Occipital lobe (tissue), 2 donors: ENCODE measurements around the gene PPP3CB. TPM values are rescaled to one million over a fixed set of nuclear protein-coding genes. Genes with fewer than 3 reads are reported as not detected.
A peak's percentile ranks its signal among the peaks of the same experiment; 100 is the strongest.

ENCODE experiments used
- DNase-seq: peaks from one replicate; lab custom pipeline; 2025; lab: John Stamatoyannopoulos, UW
- total RNA-seq: library from RNA; depleted of rRNA; stranded (reverse); fragments of >200 nt; gene quantifications from one replicate; pipeline ENCODE4 v1.2.3, GENCODE V29; 2014

The PPP3CB gene
- total RNA-seq: 122 TPM

GRCh38 chr10:73495884-73496674 lies at the start of gene PPP3CB:
Gene PPP3CB, minus strand, starts transcription at chr10:73496024. Its CDS starts 135 bp downstream, at chr10:73495889.
- DNase-seq: peak; percentile 89

DNA sequence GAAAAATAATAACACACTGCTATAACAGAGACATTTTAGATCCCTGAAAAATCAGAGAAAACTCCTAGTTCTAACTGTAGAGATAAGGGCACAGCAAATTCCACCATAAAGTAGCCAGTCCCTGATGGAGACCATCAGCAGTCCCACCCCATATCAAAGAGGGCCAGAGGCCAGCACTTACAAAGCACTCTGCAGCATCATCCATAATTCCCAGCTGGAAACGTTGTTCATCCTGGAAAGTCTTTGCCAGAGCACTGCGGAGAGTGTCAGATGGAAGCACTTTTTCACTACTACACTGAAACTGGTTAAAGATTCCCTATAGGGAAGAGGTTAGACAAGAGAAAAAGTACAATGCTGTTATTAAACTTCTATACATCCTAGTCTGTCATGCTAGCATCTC lies 49.5 kb upstream of the PPP3CB start:
- no peak for DNase-seq

DNA sequence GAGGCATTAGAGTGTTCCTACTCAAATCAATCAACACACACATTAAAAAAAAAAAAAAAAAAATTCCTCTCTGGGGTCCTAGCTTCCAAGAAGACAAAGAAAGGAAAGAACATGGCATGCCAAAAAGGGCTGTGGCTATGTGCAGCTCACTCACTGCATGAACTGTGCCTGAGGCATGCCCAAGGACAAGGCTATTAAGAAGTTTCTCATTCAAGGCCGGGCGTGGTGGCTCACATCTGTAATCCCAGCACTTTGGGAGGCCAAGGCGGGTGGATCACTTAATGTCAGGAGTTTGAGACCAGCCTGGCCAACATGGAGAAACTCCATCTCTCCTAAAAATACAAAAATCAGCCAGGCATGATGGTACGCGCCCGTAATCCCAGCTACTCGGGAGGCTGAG lies 41.9 kb upstream of the PPP3CB start:
- DNase-seq: no peak

DNA sequence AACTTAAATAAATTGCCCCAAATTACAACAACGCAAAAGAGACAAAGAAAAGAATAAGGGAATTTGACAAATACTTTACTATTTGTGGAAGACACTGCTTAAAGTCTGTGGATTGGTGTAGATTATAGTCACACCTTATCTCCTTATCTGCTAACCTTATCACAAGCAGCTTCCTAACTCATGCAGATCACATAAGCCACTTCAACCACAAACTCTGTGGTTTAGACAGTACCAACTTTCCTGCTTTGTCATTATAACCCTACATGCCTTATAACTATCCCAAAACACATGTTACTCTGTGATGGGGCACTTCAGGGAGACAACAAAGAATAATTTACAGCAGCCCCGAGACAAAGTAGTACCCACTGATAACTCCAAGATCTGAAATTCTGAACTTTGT lies 41.5 kb upstream of the PPP3CB start:
- DNase-seq: no peak

DNA sequence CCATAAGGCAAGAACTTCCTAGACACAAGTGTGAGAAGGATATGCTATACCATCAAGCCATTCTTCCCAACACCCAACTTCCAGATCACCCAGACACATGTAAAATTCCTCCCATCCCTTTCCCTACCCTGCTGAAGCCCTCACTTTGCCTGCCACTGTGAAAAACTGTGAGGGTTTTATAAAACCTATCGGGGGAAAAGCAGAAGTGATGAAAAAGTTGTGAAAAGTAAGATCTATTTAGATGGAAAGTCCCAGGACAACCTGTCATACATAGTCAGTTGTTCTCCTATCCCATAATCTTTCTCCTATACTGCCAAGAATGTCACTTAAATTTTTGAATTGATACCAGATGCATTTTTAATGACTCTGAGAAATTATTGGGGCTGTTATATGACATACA lies 39.0 kb upstream of the PPP3CB start:
- no peak for DNase-seq

- DNase-seq: no peak
Measured at GRCh38 chr10:73529089-73529832, 33.4 kb upstream of the PPP3CB start.

DNA sequence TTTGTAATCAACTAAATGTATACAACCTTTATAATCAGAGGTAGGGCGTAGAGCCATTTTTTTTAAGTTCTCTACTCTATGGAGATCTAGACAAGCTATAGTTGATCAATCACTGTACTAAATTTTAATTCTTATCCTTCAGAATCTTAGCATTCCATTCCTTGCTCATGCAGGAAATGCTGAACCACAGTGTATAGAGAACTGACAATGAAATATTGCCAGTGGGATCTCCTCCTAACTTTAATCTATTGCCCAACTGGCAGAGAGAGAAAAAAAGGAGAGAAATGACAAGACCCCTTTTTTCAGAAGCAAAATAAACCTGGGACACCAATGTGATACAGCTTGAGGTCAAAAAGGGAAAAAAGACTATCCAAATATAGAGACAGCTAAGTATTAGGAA lies 26.4 kb upstream of the PPP3CB start:
- DNase-seq: no peak

- no peak for DNase-seq
Measured at GRCh38 chr10:73519336-73519735, 23.5 kb upstream of the PPP3CB start.

GRCh38 chr10:73517166-73517888 lies 21.5 kb upstream of the PPP3CB start:
- no peak for DNase-seq

GRCh38 chr10:73512207-73512743 lies 16.5 kb upstream of the PPP3CB start:
- no peak for DNase-seq

- DNase-seq: no peak
Measured at GRCh38 chr10:73509695-73510094, 13.9 kb upstream of the PPP3CB start.

GRCh38 chr10:73506491-73506890 lies 10.7 kb upstream of the PPP3CB start:
- DNase-seq: no peak

GRCh38 chr10:73506074-73506473 lies 10.2 kb upstream of the PPP3CB start:
- no peak for DNase-seq

GRCh38 chr10:73503037-73503436 lies 7.2 kb upstream of the PPP3CB start:
- DNase-seq: no peak

DNA sequence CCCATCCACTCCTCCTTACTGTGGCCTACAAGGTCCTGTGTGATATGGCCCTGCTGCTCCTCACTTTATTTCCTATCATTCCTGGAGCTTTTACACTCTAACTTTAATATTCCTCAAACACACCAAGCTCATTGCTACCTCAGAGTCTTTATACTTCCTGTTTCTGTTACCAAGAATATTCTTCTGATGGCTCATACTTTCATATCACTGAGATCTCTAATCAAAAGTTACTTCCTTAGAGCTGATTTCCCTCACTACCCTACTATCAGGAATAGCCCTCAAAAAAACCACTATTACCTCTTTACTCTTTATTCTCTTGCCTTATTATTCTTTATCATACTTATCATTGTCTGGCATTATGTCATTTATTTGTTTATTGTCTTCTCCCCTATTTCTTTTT lies 5.8 kb upstream of the PPP3CB start:
- no peak for DNase-seq

GRCh38 chr10:73497623-73498022 lies 1.8 kb upstream of the PPP3CB start:
- no peak for DNase-seq

DNA sequence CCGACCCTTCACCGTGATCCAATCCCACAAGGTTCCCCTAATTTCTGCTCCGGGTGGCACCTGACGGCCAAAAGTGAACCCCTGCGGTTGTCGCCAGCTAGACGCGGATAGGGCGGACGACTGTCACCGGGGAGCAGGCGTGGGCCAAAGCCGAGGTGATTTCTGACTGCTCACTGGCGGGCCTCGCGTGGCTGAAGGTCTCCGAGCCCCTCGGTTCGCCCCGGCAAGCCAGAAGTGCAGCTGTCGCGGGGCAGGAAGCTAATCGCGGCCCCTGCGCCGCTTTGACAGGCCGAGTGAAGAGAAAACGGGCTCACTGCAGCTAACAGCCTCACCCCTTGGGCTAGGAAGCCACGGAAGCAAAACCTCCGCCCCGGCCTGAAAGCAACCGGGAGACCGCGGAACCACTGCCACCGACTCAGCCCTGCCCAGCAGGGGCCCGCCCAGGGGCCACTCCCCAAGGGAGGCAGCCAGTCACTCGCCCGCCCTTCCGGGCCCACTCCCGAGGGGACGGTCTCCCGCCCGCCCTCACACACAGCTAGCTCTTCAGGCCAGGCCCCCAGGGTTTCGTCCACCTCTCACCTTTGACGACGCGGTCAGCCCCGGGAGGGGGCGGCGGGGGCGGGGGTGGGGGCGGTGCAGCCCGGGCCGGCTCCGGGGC lies 469 bp downstream of the PPP3CB start:
- peak; percentile 86 for DNase-seq

DNA sequence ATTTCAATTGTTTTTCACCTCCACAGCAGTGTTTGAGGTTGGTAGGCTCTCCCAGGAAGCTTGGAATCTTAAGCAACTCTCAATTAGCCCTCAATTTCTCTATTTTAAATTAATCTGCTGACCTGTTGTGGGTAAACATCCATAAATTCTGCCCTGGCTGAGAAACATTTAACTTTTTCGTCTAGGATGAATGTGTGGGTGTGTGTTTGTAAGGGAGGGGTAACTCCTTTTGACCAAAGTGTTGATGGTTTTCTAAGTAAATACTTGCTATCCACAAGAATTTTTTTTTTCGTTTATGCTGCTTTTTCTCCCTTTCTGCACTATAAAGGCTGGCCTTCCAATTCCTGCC lies 973 bp downstream of the PPP3CB start:
- DNase-seq: no peak

GRCh38 chr10:73494213-73494612 lies 1.6 kb downstream of the PPP3CB start:
- DNase-seq: no peak

- no peak for DNase-seq
Measured at GRCh38 chr10:73493781-73494180, 2.0 kb downstream of the PPP3CB start.

DNA sequence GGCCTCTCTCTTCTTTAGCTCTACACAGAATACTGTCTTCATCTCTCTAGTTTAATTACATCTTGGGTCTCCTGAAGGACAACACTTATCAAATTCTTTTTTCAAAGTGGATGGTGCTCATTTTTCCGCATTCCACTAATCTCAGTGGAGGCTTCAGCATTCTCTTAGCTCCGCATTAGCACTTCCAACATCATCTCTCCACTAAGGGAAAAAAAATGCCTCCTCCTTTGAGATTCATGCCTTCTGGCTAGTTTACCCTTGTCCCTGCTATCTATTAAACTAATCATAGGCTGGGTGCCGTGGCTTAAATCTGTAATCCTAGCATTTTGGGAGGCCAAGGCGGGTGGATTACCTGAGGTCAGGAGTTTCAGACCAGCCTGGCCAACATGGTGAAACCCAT lies 9.2 kb downstream of the PPP3CB start:
- no peak for DNase-seq

GRCh38 chr10:73485320-73485719 lies 10.5 kb downstream of the PPP3CB start:
- no peak for DNase-seq
